Pancreas (tissue), 10 donors: ENCODE measurements around the gene CCDC32. TPM values are rescaled to one million over a fixed set of nuclear protein-coding genes. Genes with fewer than 3 reads are reported as not detected.
"Not testable (repeated sequence)": the region's sequence is repeated elsewhere in the genome, so short reads cannot be mapped to it uniquely, and the experiment has no call there.

ENCODE experiments used
- ATAC-seq, 4 donors: fragments of 200-7000 bp; cut with Tn5 transposase; one replicate each; pipeline versions ENCODE4 v1.8.0 to v1.9.1; 2020; ENCODE audit warnings: mild to moderate bottlenecking in 4 of 4, moderate library complexity in 4 of 4
- DNase-seq, 6 donors: peaks; one replicate each; pipeline ENCODE4 v3.0.0-alpha.2; 2020
- FAIRE-seq: peaks from 2 replicates; lab custom pipeline; 2012; peaks lifted over from hg19 to GRCh38; lab: Jason Lieb, UNC
- H3K27ac ChIP-seq, 4 donors: fragments of 200-600 bp; sonication (generic); 1 replicate in 3 of 4; 2 replicates in 1 of 4; pipeline versions ENCODE4 v1.5.0 to v1.8.0; 2020
- H3K27me3 ChIP-seq, 4 donors: fragments of 200-600 bp; one replicate each; pipeline ENCODE4 v1.8.0; 2021
- H3K36me3 ChIP-seq, 3 donors: fragments of 200-600 bp; sonication (generic) in 1 of 3; one replicate each; pipeline versions ENCODE4 v1.5.0 to v1.8.0; 2020 to 2021
- H3K4me1 ChIP-seq, 3 donors: fragments of 200-600 bp; one replicate each; pipeline ENCODE4 v1.8.0; 2021
- H3K4me3 ChIP-seq, 4 donors: fragments of 200-600 bp; sonication (generic) in 2 of 4; one replicate each; pipeline versions ENCODE4 v1.5.0 to v1.8.0; 2020 to 2021
- H3K9me3 ChIP-seq, 4 donors: fragments of 200-600 bp; one replicate each; pipeline ENCODE4 v1.8.0; 2021
- WGBS, 2 donors: extraction: QIAGEN DNeasy Blood & Tissue Kit; methylation state at CpG; one replicate each; pipeline ENCODE4 v1.1.7; 2013; 5-methylcytosine and 5-hydroxymethylcytosine counted together
- intact Hi-C, 3 donors: fragments of 100-400 bp; cut with DNase I; formaldehyde crosslinking; loops; one replicate each; pipeline versions ENCODE4 v1.11.1 to v1.14.2; 2022
- polyA plus RNA-seq, 2 donors: library from polyadenylated mRNA; stranded (reverse); fragments of 200-250 nt; gene quantifications; one replicate each; pipeline ENCODE4 v1.2.3, GENCODE V29; 2013
- total RNA-seq, 6 donors: library from RNA; stranded (reverse); fragmentation: NEBNext Ultra II Directional in 4 of 6; extraction: Animal tissue kit (Norgen Biotek cat#: 25700) in 4 of 6; gene quantifications; one replicate each; pipeline versions ENCODE4 v1.2.1 to v1.2.4, GENCODE V29; 2021 to 2023
- TF ChIP-seq, protein P1 (sequence below), 4 donors: fragments of 200-600 bp; sonication (generic) in 3 of 4; IDR thresholded peaks; one replicate each; pipeline versions ENCODE4 v1.5.0 to v1.8.0; 2021; ENCODE audit warnings: antibody characterized with exemption in 4 of 4
- donor health status: healthy with polysubstance abuse.
- donor health status: DM: no; HTN: no; CAD: no; lungs with moderate emphysema.
- donor health status: DM: no; HTN: no; CAD: no.
- donor health status: control.
- donor health status: control.
- donor health status: Bipolar disorder and iron deficiency.
- donor health status: DM: yes; HTN: yes; CAD: no.
- donor health status: DM: no; HTN: no; CAD: no.
- donor health status: DM: no; HTN: no; CAD: no.
- donor health status: DM: yes; HTN: yes; CAD: no.

Gene CCDC32
- total and polyA plus RNA-seq, 8 donors, result 13.5 to 22.6 (median 16.1) TPM

DNA sequence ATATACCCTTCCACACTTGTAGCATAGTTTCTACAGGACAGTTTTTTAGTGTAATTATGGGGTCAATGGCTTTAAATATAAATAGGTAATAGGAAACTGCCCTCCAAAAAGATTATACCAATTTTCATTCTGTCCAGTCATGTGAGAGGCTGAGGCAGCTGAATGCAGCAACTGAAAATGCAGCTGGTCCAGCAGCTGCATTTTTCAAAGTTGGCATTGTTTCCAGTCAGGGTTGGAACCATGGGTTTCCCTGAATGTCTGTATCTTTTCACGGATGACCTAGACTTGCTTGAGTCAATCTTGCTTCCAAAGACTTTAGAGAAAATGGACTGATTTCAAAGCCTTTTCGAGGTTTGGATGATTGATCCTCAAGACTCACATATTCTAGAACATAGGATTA is 19.3 kb upstream of the CCDC32 start:
- Histone ChIP-seq H3K36me3 (no peaks in the 10 kb centered on the region), H3K4me3 (no peak overlapping the region), H3K9me3 (no peaks in the 10 kb centered on the region), H3K27ac (no peak overlapping the region), H3K27me3 (no peaks in the 10 kb centered on the region), H3K4me1 (no peaks in the 10 kb centered on the region)
- TF ChIP-seq, protein P1, sequence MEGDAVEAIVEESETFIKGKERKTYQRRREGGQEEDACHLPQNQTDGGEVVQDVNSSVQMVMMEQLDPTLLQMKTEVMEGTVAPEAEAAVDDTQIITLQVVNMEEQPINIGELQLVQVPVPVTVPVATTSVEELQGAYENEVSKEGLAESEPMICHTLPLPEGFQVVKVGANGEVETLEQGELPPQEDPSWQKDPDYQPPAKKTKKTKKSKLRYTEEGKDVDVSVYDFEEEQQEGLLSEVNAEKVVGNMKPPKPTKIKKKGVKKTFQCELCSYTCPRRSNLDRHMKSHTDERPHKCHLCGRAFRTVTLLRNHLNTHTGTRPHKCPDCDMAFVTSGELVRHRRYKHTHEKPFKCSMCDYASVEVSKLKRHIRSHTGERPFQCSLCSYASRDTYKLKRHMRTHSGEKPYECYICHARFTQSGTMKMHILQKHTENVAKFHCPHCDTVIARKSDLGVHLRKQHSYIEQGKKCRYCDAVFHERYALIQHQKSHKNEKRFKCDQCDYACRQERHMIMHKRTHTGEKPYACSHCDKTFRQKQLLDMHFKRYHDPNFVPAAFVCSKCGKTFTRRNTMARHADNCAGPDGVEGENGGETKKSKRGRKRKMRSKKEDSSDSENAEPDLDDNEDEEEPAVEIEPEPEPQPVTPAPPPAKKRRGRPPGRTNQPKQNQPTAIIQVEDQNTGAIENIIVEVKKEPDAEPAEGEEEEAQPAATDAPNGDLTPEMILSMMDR (IDR thresholded peaks at IDR 0.05), result no peak
- intact Hi-C loops, result no loop called here
- no peak for FAIRE-seq
- WGBS, 2 donors, result 26 to 34% methylated on average over 2 of the region's 2 CpGs
- no peak for ATAC-seq
- DNase-seq, result no peak

DNA sequence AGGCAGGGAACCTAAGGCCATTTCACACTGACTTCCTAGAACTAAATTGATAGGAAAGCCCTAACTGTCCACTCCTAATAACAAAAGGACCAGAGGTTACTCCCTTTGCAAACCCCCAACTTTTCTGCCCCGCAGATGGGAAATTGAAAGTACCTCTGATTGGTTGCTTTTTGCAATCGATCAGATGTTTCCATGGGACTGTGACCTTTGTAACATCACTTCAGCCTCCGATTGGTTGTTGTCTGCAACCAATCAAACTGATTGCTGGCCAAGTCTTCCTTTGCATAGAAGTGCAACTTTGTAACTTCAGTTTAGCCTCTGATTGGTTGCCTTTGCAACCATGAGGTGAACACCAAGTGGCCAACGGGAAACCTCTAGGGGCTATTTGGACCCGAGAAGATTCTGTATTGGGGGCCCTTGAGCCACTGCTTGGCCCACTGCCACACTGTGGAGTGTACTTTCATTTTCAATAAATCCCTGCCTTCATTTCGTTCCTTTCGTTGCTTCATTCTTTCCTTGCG is 17.9 kb upstream of the CCDC32 start:
- ATAC-seq (peak; percentile 89 to 93 (median 92)), DNase-seq (peak in 3 of 6 donors; percentile 30 to 51 (median 42)), FAIRE-seq (no peak)
- TF ChIP-seq, protein P1 (IDR thresholded peaks at IDR 0.05), result no peak
- WGBS, 2 donors, result 47 to 54% methylated on average over 8 of the region's 8 CpGs
- no peaks in the 10 kb centered on the region for H3K36me3 ChIP-seq
- H3K27ac ChIP-seq, result peak overlapping the region in 1 of 4 donors; percentile 23
- no peaks in the 10 kb centered on the region for H3K4me1 ChIP-seq
- intact Hi-C loops, result no loop called here
- H3K27me3 ChIP-seq, result no peaks in the 10 kb centered on the region
- H3K4me3 ChIP-seq, result peak overlapping the region in 2 of 4 donors; percentile 30 to 37
- H3K9me3 ChIP-seq, result no peaks in the 10 kb centered on the region

DNA sequence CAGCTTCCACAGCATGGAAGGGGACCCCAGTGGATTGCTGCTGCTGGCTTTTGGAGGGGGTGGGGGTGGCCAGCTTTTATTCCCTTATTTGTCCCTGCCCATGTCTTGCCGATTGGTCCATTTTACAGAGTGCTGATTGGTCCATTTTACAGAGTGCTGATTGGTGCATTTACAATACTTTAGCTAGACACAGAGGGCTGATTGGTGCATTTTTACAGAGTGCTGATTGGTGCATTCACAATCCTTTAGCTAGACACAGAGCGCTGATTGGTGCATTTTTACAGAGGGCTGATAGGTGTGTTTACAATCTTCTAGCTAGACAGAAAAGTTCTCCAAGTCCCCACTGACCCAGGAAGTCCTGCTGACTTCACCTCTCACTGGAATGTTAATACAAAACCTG is 17.0 kb upstream of the CCDC32 start:
- WGBS, 2 donors, result 78 to 91% methylated on average over 2 of the region's 2 CpGs
- H3K4me1 ChIP-seq, FAIRE-seq, DNase-seq, H3K9me3 ChIP-seq, H3K27me3 ChIP-seq, H3K36me3 ChIP-seq, H3K27ac ChIP-seq, intact Hi-C loops, H3K4me3 ChIP-seq, ATAC-seq: not testable (repeated sequence)

DNA sequence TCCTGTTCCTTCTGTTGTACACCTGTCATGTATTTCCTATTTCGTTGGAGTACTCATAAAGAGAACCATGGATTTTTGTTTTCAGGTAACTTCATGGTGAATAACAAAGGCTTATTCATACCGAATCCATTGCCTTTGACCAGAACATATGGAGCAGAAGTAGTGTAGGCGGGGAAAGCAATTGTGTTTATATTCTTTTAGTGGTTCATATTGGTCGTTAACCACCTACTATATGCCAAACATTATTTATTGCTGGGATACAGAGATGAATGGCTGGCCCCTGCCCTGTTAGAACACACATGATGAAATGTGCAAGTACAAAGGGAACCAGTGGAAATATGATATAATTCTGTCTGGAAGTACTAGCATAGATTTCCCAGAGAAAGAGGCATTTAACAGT is 14.1 kb upstream of the CCDC32 start:
- TF ChIP-seq, protein P1 (IDR thresholded peaks at IDR 0.05), result no peak
- no peak for ATAC-seq
- H3K4me1 ChIP-seq, result no peaks in the 10 kb centered on the region
- WGBS, 2 donors, result 69 to 78% methylated on average over 4 of the region's 4 CpGs
- H3K27me3 ChIP-seq, result no peaks in the 10 kb centered on the region
- intact Hi-C loops, result no loop called here
- no peak for FAIRE-seq
- H3K36me3 ChIP-seq, result peaks cover 0 to 1% (median 0%) of the 10 kb centered on the region in 3 donors
- no peaks in the 10 kb centered on the region for H3K9me3 ChIP-seq
- H3K4me3 ChIP-seq, result no peak overlapping the region
- no peak for DNase-seq
- no peak overlapping the region for H3K27ac ChIP-seq

DNA sequence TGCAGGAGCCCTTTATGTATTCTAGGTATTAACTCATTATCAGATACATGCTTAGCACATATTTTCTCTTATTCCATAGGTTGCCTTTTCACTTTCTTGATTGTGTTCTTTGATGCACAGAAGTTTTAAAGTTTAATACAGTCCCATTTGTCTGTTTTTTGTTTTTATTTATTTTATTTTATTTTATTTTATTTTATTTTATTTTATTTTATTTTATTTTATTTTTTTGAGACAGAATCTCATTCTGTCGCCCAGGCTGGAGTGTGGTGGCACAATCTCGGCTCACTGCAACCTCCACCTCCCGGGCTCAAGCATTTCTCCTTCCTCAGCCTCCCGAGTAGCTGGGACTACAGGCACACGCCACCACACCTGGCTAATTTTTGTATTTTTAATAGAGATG is 12.1 kb upstream of the CCDC32 start:
- WGBS, 2 donors, result 98 to 99% methylated on average over 5 of the region's 5 CpGs
- H3K4me1 ChIP-seq, intact Hi-C loops, H3K27me3 ChIP-seq, FAIRE-seq, DNase-seq, H3K4me3 ChIP-seq, H3K9me3 ChIP-seq, H3K27ac ChIP-seq, ATAC-seq, H3K36me3 ChIP-seq: not testable (repeated sequence)

DNA sequence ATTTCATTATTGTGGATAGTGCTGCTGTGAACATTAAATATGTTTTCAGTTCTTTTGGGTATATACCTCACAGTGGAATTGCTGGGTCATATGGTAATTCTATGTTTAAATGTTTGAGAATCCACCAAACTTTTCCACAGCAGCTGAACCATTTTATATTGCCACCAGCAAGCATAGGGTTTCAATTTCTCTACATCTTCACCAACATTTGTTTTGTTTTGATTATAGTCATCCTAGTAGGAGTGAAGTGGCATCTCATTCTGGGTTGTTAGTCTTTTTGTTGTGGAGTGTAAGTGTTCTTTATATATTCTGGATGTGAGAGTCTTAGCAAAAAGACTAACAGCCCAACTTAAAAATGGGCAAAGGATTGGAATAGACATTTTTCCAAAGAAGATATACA is 10.3 kb upstream of the CCDC32 start:
- no peaks in the 10 kb centered on the region for H3K27me3 ChIP-seq
- FAIRE-seq (no peak), DNase-seq (no peak), ATAC-seq (no peak)
- H3K36me3 ChIP-seq, result peaks cover 0 to 6% (median 0%) of the 10 kb centered on the region in 3 donors
- H3K4me1 ChIP-seq, result peaks cover 0 to 7% (median 5%) of the 10 kb centered on the region in 3 donors
- no peak overlapping the region for H3K27ac ChIP-seq
- H3K4me3 ChIP-seq, result no peak overlapping the region
- TF ChIP-seq, protein P1 (IDR thresholded peaks at IDR 0.05), result no peak
- intact Hi-C loops, result no loop called here
- H3K9me3 ChIP-seq, result no peaks in the 10 kb centered on the region
